ENCODE measurements around the gene EPHB4. TPM values are rescaled to one million over a fixed set of nuclear protein-coding genes. Genes with fewer than 3 reads are reported as not detected.

EPHB4 gene
- total and polyA plus RNA-seq, 10 of the 15 experiments (the other 5 are each of a cell fraction or from before 2014, with no cell fraction given), result 0.32 to 0.85 (median 0.48) TPM; not detected in 4

DNA sequence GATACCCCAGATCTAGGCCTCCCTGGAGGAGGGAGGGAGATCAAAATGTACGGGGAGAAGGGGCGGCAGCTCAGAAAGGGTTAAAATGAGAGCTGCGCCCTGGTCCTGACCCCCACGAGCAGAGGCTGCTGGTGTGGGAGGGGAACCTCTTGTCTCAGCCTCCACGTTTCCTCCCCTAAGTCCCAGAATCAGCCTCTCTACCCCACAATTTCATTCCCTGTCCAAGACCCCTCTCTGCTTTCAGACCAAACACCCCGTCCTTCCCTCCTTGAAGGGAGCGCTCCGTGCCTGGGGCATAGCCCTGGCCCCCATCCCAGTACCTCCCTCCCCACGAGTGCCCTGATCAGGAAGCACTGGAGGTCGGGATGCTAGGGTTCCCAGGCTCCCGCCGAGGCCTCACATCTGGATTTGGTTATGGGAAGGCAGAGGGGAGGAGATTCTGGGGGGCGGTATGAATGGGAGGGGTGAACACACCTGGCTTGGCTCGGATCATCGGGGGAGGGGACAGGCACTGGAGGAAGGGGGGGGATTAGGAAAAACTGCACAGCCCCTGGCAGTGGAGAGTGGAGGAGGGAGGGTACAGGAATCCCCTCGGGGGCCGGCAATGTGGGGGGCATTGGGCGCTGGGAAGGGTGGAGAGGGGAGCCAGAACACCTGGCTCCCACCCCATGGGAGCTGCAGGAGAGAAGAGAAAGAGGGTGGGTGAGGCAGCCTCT lies 2.7 kb downstream of the EPHB4 start:
- no peaks in the 10 kb centered on the region for H3K4me1 ChIP-seq (ENCODE audit: control insufficient read depth, insufficient read depth, low read length)
- peaks cover 12 to 14% of the 10 kb centered on the region in 2 experiments; a peak in 3 of 4 replicates for H3K27me3 ChIP-seq (replicated peaks in 1 of 2; ENCODE audit: control insufficient read depth in 2 of 2, insufficient read depth in 2 of 2, low read length in 1 of 2)
- no peak for FAIRE-seq
- ChIA-PET CTCF (no interaction called here), SMC1A (ENCODE audit: uncharacterized antibody, unreplicated experiment) (interaction anchor here (1.1 kb wide), 1 partner anchor 25 kb away, joined by 3 read pairs; no protein-coding TSS in a partner anchor), POLR2A (no interaction called here), RAD21 (ENCODE audit: unreplicated experiment) (no interaction called here)
- H3K4me2 ChIP-seq (ENCODE audit: control insufficient read depth, insufficient read depth), result no peak overlapping the region
- H3K4me3 ChIP-seq, result no peak overlapping the region
- H3K27ac ChIP-seq (ENCODE audit: control insufficient read depth, insufficient read depth), result no peak overlapping the region
- H3K9ac ChIP-seq (ENCODE audit: control insufficient read depth, insufficient read depth, low read length), result no peak overlapping the region
- no peak for DNase-seq (ENCODE audit: low read depth, low spot score)
- no peak for ATAC-seq
- H3K9me3 ChIP-seq (replicated peaks; ENCODE audit: control insufficient read depth, insufficient read depth, low read length), result no peaks in the 10 kb centered on the region
- H2AFZ ChIP-seq (ENCODE audit: control insufficient read depth, low read depth, low read length), result no peak overlapping the region
- H3K79me2 ChIP-seq (ENCODE audit: control insufficient read depth, insufficient read depth, low read length), result no peaks in the 10 kb centered on the region
- 32% methylated on average over 15 of the region's 18 CpGs for WGBS (ENCODE audit: insufficient coverage, insufficient replicate concordance, low lambda C conversion rate, missing lambda C conversion rate)
- H3K36me3 ChIP-seq (ENCODE audit: control insufficient read depth in 2 of 2, insufficient read depth in 2 of 2, low read length in 1 of 2), result no peaks in the 10 kb centered on the region
- intact Hi-C loops (cut with micrococcal nuclease; ENCODE audit: unreplicated experiment) (no loop called here), in situ Hi-C loops (cut with MboI) (no loop called here)
- no peaks in the 10 kb centered on the region for H4K20me1 ChIP-seq (ENCODE audit: control insufficient read depth, insufficient read depth)
- no TSS peak for BruUV-seq (replicated peaks)
- no peak for TF ChIP-seq SRF (IDR thresholded peaks at IDR 0.05; ENCODE audit: low read depth in 2 of 2, low read length in 2 of 2)
- no peak for TF ChIP-seq MYB (IDR thresholded peaks at IDR 0.05; ENCODE audit: borderline replicate concordance, low read depth, low read length)
- TF ChIP-seq, protein P1, sequence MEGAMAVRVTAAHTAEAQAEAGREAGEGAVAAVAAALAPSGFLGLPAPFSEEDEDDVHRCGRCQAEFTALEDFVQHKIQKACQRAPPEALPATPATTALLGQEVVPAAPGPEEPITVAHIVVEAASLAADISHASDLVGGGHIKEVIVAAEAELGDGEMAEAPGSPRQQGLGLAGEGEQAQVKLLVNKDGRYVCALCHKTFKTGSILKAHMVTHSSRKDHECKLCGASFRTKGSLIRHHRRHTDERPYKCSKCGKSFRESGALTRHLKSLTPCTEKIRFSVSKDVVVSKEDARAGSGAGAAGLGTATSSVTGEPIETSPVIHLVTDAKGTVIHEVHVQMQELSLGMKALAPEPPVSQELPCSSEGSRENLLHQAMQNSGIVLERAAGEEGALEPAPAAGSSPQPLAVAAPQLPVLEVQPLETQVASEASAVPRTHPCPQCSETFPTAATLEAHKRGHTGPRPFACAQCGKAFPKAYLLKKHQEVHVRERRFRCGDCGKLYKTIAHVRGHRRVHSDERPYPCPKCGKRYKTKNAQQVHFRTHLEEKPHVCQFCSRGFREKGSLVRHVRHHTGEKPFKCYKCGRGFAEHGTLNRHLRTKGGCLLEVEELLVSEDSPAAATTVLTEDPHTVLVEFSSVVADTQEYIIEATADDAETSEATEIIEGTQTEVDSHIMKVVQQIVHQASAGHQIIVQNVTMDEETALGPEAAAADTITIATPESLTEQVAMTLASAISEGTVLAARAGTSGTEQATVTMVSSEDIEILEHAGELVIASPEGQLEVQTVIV (IDR thresholded peaks at IDR 0.05; ENCODE audit: borderline replicate concordance, partially characterized antibody), result no peak
- TF ChIP-seq MYC (IDR thresholded peaks at IDR 0.05; ENCODE audit: insufficient read depth, insufficient read length, insufficient replicate concordance, low read length, severe bottlenecking), result no peak
- TF ChIP-seq RAD21 (IDR thresholded peaks at IDR 0.05; ENCODE audit: insufficient read depth, low read depth, low read length), result no peak
- no peak for TF ChIP-seq IKZF1 (conservative IDR thresholded peaks at IDR 0.05)
- TF ChIP-seq TAF1 (IDR thresholded peaks at IDR 0.05; ENCODE audit: borderline replicate concordance, low read depth, low read length), result no peak
- TF ChIP-seq, protein P2, sequence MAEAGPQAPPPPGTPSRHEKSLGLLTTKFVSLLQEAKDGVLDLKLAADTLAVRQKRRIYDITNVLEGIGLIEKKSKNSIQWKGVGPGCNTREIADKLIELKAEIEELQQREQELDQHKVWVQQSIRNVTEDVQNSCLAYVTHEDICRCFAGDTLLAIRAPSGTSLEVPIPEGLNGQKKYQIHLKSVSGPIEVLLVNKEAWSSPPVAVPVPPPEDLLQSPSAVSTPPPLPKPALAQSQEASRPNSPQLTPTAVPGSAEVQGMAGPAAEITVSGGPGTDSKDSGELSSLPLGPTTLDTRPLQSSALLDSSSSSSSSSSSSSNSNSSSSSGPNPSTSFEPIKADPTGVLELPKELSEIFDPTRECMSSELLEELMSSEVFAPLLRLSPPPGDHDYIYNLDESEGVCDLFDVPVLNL (IDR thresholded peaks at IDR 0.05; ENCODE audit: low read depth, low read length), result no peak
- TF ChIP-seq EGR1 (IDR thresholded peaks at IDR 0.05; ENCODE audit: borderline replicate concordance in 1 of 2, low read depth in 2 of 2, low read length in 2 of 2), result no peak
- TF ChIP-seq MEF2B (IDR thresholded peaks at IDR 0.05; ENCODE audit: partially characterized antibody, poor library complexity, severe bottlenecking), result no peak
- no peak for TF ChIP-seq MTA2 (IDR thresholded peaks at IDR 0.05; ENCODE audit: low read depth)
- TF ChIP-seq, protein P3, sequence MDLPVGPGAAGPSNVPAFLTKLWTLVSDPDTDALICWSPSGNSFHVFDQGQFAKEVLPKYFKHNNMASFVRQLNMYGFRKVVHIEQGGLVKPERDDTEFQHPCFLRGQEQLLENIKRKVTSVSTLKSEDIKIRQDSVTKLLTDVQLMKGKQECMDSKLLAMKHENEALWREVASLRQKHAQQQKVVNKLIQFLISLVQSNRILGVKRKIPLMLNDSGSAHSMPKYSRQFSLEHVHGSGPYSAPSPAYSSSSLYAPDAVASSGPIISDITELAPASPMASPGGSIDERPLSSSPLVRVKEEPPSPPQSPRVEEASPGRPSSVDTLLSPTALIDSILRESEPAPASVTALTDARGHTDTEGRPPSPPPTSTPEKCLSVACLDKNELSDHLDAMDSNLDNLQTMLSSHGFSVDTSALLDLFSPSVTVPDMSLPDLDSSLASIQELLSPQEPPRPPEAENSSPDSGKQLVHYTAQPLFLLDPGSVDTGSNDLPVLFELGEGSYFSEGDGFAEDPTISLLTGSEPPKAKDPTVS (IDR thresholded peaks at IDR 0.05; ENCODE audit: low read depth, low read length), result no peak
- TF ChIP-seq RFX5 (IDR thresholded peaks at IDR 0.05; ENCODE audit: low read depth, low read length), result no peak
